Uterus (tissue), 2 donors: Measurements from ENCODE around the gene IER3.
"Not testable (repeated sequence)": the region's sequence is repeated elsewhere in the genome, so short reads cannot be mapped to it uniquely, and the experiment has no call there.

Source experiments
- CTCF ChIP-seq, 4 experiments: fragments of 200-600 bp in 2 of 4; fragments of 450-650 bp in 2 of 4; sonication (generic) in 2 of 4; IDR thresholded peaks; one replicate each; pipeline ENCODE4 v1.5.1; 2016 to 2019; ENCODE audit warnings: antibody characterized with exemption in 4 of 4, mild to moderate bottlenecking in 2 of 4, moderate library complexity in 1 of 4
- POLR2A ChIP-seq, 2 donors: fragments of 450-650 bp; IDR thresholded peaks; one replicate each; pipeline ENCODE4 v1.6.1; 2016; ENCODE audit warnings: antibody characterized with exemption in 2 of 2, mild to moderate bottlenecking in 1 of 2, moderate library complexity in 1 of 2

GRCh38 chr6:30756405-30757003 lies 12.2 kb upstream of the IER3 start:
- not testable (repeated sequence) for TF ChIP-seq POLR2A, CTCF (IDR thresholded peaks at IDR 0.05)
